HG02610 (cell line): ENCODE results near the gene ZC3H12C.

Experiments
- ATAC-seq: cut with Tn5 transposase; IDR thresholded peaks from one replicate; pipeline ENCODE4 v1.9.1; 2021; ENCODE audit warnings: mild to moderate bottlenecking, moderate library complexity; ENCODE audit not compliant: unreplicated experiment

The ZC3H12C gene

DNA sequence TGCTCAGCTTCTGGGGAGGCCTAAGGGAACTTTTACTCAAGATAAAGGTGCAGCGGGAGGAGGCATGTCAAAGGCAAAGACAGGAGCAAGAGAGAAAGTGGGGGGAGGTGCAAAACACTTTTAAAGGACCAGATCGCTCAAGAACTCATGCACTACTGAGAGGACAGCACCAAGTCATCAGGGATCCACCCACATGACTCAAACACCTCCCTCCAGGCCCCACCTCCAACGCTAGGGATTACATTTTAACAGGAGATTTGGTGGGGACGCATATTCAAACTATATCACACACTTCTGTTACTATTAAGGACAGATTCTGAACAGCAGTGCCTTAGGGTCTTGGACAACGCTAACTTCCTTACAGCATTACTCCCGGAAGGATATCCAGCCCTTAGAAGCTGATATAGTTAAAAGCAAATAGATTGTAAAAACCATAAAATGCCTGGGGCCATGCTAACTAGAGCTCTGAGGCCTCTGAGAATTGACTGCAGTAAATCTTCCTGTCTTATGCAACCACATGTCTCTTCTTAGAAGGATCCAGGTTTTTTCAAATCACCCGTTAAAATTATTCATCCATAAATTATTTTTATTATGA lies 16.7 kb upstream of the ZC3H12C start:
- peak; percentile 43 for ATAC-seq

DNA sequence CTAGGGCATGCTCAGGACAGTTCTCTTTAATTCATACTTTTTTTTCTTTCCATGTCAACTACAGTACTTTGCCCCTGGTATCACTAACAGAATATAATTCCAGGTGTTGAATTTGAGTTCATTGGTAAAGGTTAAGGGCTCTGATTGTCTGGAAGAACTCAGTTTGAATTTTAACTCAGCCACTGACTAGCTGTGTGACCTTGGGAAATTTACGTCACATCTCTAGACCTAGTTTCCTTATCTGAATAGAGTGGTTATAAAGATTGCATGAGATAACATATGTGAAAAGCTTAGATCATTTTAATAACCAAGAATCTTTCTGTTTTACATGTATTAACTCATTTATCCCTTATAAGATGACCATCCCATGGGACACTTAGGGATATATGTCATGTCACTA lies 15.8 kb upstream of the ZC3H12C start:
- peak; percentile 26 for ATAC-seq

DNA sequence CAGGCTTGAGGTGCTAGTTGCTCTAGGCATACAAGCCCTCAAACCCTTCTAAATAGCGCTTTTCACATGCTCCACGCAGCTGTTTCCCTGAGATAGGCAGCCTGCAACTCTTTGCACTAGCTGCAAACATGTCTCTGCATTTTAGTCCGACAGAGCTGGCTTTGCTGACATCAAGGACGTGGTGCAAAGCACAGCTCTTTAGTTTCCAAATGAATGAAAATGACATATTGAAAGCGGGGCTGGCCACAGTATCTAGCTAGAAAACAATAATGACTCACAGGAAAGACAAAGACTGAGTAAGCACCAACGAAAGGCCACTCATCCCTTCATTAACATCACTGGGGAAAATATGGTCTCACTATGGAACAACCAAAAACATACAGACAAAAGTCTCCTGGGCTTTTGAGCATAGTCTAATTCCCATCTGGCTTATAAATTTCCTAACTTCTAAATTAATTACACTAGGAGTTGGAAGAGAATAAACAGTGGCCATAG lies 15.3 kb upstream of the ZC3H12C start:
- ATAC-seq: peak; percentile 90

DNA sequence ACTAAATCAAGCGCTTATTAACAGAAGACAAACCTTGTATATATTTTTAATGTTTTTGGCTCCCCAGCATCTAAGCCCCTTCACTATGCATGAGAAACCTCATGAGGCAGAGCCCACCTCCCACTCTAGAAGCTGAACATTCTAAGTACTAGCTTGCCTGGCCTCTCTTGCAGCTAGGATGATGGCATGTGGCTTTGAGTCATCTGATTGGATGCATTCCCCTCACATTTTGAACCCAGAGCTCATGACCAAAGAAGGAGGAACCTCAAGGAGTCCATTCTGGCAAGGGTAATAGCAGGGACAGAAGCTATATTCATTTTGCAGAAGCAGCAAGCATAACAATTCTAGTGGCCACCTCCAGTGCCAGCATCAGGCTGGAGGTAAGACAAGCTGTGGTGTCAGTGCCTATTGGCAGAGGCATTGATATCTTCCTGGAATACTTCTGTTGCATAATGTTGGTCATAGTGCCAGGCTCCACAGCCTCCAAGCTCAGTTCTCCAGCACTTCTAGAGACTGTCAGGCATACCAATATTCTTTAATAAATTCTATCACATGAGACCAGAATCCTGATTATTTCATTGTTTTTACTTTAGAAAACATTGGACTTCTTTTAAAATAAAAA lies 14.2 kb upstream of the ZC3H12C start:
- ATAC-seq: no peak

DNA sequence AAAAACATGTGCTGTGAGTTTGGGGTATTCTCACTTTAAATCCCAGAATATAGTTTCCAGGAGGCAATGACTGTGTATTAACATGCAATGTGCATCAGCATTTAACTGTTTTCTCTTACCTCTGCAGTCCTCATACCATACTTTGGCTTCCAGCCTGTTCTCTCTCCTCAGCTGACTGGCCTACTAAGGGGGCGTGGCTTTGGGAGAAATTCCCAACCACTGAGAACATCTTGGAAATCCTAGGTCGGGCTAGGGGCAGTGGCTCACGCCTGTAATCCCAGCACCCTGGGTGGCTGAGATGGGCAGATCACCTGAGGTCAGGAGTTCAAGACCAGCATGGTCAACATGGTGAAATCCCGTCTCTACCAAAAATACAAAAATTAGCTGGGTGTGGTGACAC lies 13.5 kb upstream of the ZC3H12C start:
- ATAC-seq: no peak

DNA sequence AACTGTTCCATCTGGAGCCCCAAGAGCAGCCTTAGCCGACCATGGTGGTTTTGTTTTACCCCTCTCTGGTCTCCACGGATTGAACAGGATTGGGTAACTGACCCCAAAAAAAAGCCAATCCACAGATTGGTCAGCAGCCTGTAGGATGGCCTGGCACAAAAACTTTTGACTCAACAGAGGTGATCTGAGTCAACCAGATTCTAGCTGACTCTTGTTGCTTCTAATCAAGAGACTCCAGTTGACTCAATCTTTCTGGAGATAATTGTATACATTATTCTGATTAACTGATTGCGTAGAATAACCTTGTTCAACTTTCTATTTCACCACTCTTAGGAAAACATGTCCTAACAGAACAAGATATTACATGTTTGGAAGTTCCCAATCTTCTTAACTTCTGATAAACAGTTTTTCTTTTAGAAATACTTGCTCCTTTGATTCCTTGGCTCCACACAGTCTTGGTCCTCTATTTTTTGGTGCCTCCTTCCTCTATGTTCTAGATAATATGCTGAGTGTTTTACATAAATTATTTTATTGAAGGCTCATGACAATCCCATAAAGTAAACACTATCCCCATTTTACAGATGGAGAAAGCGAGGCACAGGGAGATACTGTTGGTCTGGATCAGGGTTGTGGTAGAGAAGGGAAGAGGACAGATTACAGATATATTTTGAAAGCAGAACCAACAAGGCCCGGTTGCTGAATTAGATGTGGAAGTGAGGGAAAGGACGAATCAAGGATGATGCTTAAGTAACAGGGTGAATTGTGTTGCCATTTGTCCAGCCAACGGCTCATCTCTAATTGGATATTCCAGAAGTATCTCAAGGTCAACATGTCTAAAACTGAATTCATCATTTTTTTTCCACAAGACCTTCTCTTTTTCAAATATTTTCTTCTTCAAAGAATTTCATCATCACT lies 11.5 kb upstream of the ZC3H12C start:
- peak; percentile 30 for ATAC-seq

DNA sequence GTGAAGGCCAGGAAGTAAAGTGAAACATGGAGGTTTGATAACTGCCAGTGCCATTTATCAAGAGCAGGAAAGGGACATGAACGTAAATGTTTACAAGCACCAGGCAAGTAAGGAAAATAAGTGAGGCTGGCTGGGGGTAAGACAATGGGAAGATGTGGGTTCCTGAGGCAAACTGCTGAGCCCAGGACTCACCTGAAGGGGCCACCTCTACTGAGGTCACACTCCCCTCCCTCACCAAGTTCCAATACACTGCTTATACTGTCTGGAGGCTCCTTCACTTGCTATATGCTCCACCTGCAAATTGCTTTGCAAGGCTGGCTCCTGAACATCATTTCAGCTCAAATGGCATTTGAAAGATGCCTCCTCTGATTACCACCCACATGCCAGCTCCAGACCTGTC lies 10.3 kb upstream of the ZC3H12C start:
- ATAC-seq: no peak

DNA sequence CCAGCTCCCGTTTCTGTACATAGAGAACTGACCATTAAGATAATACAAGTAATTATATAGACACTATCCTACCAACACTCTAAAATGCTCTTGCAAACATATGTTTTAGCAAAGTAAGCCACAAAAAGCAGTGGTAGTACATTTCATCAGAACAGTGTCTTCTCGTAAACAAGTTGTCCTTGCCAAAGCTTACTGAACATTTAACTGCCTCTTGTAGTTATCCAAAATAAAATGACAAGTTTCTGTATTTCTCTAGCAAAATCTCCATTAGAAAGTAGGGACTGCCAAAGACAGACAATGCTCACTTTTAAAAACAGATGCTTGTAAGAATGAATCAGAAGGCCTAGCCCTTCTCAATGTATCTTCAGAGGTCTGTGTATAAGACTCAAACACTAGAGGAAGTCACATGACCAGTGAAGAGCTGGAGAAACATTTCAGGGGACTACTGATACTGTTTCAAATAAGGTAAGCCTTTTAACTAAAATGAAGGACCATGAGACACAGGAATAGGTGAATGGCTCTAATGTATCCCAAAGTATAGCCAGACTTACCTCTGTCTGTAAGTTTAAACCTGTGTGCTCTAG lies 7.8 kb upstream of the ZC3H12C start:
- no peak for ATAC-seq

DNA sequence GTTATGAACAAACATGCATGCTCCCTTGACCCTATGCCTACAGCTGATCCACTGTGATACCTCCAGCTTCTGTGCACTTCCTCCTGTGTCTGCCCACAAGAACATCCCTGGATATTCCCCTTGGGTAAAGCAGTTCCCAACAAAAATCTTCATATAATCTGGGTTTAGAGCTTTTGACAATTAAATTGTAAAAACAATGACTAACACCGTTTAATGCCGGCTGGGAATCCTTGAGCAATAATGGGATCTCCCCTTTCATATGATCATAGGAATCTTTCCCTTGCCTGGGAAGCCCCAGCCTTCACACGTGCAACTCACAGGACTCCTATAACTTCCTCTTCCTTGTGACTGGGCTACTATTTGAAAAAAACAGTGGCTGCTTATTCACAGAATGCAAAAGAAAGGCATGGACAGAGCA lies 6.3 kb upstream of the ZC3H12C start:
- ATAC-seq: peak; percentile 22

DNA sequence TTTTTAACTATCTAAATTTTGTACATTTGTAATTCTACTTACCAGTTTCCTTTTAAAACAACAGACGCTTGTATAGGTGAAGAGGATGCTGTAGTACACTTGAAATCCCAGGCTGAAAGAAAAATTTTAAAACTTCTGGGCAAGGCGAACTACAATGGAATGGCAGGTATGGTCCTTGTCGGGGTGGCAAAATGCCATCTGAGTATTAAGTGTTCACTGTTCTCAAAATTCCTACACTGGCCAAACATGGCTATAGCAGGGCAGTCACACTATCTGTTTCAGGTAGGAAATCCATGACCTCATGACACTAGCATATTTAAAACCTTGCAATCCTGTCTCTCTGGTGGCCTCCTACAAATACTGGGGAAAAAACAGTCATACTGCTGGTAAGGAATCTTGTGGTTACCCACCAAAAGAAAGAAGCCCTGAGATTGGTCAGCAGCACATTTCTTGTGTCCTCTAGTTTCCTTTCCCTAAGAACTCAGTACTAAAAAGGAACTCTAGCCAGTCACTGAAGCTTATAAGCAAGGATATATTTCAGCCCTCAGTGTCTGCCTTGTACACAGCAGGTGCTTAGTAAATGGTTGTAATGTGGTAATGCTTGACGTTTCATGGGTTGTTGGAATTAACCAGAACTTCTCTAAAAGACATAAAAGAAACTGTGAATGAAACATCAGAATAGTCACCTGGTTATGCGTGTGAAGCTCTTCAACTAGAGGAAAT lies 5.2 kb upstream of the ZC3H12C start:
- ATAC-seq: peak; percentile 20

DNA sequence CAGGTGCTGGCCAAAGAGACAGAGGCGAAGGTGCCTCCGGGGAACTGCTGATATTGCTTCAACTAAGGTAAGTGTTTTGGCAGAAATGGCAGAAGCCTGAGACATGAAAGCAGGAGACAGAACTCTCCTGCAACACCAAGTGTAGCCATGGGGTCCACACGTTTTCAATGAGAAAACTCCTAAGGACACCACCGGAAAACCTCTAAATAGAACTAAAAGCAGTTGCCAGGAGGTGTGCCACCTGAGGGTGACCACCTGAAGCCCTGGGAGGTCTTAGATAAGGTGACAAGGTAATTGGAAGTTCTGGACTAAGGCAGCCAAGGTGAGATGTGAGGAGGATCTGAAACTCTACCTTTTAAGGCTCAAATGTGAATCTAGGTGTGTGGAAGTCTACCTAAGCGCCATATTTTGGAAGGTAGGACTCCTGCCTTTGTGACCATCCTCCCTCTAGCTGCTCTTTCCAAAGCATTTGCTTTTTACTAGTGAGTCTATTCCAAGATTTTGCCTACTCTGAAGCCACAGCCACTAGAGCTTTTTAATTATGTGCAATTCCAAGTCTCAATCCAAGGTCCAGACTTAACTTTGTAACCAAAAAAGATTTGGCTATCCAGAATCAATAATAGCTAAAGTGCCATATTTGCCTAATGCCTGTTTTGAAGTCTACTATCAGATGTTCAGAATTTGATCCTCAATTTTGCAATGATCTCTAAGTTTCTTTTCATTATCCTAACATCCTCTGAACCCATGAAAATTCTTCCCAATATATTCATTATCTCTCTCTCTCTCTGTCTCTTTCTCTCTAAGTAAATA lies 4.5 kb upstream of the ZC3H12C start:
- ATAC-seq: no peak

DNA sequence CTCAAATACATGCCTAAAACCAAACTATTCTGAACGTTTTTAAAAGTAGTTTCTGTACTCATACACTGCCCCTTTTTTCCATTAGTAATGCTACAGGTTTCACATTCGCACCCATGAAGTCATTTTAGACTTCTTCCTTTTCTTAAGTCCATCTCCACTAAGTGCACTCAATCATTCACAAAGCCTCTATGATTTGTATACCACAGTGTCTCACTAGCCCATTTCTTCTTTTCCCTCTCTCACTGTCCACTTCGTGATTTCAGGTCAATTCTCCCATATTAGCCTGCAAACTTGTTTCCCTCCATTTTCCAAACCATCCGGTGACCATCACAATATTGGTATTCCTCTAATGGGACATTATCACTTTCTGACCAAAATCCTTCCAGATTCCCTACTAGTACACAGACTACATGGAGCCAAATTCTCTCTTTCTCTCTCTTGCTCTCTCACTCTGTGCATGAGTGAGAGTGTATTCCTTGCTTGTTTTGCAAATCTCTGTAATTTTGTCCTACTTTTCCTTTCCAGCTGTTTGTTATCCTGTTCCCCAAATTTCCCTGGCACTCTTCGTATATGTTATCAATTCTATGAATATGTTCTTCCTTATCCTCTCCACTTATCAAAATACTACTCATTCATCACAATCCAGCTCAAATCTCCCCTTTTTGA lies 3.4 kb upstream of the ZC3H12C start:
- peak; percentile 17 for ATAC-seq

DNA sequence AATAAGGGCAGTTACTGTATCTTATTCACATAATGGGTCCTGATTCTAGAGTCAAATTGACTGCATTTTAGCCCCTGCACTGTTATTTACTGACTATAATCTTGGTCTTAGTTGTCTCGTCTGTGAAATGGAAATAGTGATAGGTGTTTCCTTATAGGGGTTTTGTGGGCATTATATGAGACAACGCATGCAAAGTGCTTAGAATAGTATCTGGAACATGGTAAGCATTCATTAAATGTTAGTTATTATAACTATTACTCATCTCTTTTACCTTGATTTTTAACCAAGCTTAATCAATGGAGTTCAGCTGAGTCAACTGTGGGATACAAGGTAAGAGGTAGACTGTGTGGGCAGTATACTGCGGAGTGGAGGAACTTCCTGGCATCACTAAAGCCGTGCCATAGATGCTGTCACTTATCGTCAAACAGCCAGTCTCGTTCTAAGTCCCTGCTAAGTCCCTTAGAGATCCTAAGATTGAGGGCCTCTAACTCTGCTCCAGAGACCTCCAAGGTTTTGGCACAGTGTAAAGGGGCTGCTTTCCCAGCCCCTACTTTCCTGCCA lies 2.6 kb upstream of the ZC3H12C start:
- ATAC-seq: no peak

DNA sequence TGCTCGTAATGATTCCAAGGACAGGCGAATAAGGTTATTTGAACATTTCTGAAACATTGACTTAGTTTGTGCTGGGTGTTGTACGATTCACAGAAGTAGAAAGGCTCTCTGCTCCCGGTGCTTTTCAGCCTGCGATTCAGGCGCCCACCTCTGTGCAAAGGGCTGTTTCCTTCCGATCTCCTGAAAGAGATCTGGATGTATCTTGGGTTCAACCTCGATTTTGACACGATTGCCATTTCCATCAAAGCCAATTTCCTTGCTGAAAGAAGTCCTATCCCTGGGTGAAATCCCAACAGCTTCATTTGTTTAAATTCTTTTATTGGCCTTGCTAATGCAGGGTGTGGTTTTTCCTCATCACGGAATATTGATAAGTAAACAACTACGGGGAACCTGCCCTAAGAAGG lies 1.1 kb upstream of the ZC3H12C start:
- ATAC-seq: no peak

DNA sequence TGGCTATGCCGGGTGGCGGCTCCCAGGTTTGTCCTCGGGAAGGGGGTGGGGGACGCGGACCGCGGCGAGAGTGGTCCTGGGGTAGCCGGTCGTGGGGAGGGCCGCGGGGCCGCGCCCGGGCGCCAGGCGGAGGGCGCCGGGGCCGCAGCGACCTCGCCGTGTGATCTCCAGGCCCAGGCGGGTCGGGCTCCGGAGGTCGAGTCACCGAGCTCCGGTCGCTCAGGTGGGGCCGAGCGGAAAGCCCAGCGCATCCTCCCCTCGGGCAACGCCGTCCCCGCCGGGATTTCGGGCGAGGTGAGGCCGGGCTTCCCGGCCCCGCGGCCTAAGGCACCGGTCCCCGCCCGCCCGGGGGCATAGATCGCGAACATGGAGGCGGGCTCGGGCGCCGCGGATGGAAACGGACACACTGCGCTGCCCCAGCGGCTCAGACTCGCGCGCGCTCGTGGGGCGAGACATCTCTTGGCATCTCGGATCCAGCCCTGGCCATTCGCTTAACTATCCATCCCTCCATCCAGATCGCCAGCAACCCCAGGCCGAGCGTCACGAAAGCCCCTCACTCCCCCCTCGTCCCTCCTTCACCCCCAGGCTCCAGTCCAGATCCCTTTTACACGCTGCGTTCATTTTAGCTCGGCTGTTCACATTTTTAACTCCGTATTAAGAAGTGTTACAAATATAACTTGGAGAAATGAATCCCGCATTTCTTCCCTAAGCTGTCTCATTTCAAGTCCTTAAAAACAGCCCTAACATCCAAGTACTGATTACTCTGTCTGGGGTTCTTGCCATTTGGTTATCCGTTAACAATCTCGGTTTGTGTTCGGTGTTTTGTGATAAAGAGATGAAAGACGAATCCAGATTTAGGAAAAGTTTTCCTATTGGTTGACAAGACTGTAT lies 460 bp downstream of the ZC3H12C start:
- peak; percentile 8 for ATAC-seq

DNA sequence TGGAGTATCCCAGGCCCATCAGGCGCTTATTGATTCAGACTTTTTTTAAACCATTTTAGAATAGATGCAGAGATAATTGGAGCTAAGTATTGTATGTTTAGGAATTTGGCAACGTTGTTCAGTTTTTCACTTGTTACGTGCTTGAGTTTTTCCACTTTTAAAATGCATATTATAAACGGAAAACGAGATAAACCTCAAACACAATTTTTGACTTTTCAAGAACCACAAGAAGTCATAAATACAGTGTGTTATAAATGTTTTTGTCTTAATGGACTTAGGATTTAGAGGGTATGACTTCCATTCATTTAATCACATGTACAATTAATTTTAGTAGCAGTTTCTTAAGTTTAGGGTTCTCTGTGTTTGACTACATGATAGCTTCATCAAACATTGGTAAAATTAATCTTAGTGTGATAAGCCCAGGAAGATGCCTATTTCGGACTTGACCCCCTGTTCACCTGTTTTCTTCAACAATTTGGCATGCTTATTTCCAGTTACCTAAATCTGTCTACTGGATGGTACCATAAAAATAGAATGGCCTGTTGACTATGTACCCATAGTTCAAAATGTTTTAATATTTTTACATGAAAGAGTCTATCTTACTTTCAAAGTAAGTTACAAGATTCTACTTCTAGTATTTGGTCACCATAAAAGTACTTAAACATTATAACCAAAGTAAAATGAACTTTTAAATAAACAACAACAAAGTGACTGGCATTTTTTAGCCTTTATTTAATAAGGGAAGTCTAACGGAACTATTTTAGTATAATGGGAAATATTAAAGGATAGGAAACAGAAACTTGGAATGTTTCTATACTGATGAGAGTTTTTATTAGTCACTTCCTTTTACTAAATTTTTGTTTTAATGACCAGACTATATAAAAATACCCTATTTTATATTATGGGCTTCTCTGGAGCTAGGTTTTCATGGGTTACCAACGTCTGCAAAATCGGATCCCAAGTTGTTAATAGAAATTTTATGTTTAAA lies 1.4 kb downstream of the ZC3H12C start:
- ATAC-seq: no peak

DNA sequence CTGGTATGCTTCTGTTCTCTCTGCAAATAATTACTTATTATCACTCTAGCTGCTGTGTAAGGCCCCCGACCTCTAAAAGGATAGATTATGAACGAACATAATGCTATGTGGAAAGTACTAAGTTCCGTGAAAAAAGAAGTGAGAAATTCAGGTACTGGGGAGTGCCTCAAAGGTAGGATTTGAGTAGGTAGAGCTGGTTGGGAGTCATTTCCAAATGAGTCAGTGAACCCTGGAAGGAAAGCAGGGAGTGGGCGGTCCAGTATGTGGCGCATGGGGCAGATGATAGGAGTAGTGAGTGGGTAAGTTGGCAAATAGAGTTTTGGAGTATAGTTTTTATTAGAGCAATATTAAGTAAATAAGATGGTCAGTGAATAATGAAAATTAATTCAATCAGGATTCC lies 2.4 kb downstream of the ZC3H12C start:
- no peak for ATAC-seq
